Medulla oblongata (tissue), 1 donor: Measurements from ENCODE around the gene SSH2.
"Not testable (repeated sequence)": the region's sequence is repeated elsewhere in the genome, so short reads cannot be mapped to it uniquely, and the experiment has no call there.

Experiments used
- DNase-seq: peaks from one replicate; pipeline ENCODE4 v3.0.0-alpha.2; 2015; ENCODE audit errors: extremely low spot score

SSH2 gene

DNA sequence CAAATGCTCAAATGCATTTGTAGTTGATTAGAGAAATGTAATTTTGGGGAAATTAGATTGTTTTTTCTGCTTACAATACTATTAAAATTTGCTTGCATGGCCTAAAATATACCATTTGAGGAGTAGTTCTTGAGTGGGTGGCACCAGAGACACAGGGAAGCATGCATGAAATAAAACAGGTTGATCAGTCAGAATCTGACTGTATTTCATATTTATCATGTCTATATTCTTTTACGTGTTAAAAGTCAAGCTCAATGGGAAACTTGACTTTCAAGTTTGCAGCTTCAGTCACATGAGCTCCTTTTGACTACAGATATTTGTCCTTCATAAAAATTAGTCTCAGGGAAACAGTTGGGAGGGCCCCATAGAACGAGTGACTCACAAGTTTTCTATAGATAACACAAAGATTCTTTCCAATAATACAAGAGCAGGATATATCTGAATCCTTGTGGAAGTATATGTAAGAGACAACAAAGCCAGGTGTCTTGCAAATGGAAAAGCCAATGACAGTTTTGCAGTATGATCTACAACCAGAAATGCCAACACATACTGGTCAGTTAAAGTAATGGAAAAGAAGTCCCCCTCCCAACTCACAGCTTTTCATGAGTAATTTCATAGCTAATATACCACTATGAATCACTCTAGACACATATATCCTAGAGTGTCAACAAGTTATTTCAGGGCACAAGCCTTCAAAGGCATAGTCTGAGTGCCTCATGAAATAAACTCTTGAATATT, 265.1 kb downstream of the SSH2 start:
- DNase-seq, result no peak

DNA sequence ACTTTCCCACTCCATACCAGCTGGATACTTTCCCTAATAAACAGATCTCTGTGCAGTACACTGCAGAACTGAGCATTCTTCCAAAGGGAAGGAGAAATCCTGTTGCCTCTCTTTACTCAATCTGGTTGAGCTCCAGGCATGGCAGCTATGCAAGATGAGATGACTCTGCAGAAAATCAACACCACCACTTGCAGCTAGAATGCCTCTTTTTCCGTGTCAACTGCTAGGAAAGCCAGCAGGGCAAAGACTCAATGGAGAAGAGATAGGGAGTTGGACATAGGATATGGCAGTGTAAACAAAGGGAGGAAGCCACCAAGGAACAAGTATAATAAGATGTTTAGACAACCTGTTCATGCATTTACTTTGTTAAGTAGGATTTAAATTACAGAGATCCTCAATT, 266.9 kb downstream of the SSH2 start:
- DNase-seq, result peak; percentile 23

DNA sequence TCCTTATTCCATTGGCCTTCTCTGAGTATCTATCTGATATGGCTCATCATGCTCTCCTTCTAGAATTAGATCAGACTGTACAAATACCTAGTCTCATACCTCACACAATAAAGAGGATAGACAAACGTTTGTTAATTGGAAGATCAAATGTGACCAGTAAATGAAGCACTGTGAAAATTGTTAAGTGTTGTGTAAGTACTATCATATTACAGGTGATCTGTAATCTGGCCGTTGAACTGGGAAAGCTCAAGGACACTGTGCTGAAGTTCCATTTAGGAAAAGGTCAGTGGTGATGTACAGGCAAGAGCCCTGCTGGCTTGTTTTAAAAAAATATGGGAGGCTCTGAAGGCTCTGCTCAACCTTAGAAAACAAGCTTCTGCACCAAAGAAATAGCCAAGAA, 268.8 kb downstream of the SSH2 start:
- DNase-seq, result no peak

DNA sequence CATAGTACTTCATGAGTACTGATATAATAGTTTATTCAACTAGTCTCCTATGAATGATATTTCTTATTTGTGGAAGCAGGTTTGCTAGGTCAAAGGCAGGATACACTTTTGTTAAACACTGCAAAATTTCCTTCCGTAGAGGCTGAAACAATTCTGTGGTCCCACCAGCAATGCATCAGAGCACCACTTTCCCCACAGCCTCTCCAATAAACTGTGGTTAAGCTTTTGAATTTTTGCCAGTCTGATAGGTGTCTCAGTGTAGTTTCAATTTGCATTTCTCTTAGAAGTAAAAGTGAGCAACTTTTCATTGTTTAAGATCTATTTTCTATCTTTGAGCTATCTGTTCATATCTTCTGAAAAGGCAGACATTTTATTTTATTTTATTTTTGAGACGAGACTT, 270.9 kb downstream of the SSH2 start:
- no peak for DNase-seq

DNA sequence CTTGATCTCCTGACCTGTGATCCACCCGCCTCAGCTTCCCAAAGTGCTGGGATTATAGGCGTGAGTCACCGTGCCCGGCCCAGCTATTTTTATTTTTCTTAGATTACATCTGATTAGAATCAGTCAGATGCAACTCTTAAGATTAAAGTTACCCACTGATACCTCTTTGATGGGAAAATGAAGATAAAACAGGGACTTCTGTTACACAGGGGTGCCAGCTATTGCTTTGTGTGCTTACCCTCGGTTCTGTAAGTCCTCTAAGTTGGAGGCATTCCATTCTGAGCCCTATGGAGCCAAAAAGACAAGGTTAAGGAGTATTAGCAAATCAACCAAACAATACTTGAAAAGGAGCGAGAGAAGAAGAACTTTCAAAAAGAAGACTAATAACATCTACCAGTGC, 274.7 kb downstream of the SSH2 start:
- no peak for DNase-seq

DNA sequence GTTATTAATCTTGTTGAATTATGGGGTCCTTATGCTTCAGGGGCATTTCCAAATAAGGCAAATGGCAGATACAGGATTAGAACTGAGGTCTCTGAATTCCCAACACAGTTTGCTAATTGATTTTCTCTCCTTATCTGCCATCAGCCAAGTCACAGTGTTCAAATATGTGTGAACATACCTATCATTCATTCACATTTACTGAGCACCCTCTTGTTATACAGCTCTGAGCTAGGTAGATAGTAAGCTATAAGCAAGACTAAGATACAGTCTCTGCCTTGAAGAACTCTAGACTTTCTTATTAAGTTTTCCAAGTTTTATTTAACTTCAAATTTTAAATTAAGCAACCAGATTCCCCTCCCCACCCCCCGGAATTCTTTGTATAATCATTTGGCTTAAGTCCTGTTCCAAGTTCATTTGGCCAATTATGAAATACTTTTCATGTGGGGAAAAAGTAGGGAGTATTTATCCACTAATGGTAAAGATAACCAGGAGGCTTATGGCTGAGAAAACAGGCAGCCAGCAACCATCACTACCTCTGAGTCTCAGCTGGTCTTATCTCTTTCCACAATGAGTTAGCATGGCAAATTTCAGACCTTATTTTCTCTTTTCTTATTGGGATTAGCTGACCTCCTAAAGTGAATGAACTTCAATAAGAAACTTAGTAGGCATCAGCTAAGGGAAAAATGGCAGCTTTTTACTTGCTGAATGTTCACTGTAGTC, 275.9 kb downstream of the SSH2 start:
- DNase-seq, result no peak

DNA sequence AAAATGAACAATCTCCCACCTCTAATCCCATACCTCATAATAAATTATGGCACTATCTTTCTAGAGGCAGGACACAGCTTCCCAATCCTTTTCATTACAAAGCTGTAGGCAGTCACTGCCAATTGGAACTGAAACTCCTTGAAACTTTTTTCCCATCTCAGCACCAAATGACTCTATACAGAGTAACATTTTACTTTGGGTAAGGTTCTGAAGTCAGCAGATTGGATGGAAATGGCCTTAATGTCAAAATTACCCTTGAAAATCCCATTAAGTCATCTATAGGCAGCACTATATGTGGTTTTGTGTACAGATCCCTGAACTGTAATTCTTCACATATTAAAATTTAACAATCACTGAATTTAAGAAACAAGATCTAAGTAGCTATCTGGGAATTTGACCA, 277.1 kb downstream of the SSH2 start:
- no peak for DNase-seq

DNA sequence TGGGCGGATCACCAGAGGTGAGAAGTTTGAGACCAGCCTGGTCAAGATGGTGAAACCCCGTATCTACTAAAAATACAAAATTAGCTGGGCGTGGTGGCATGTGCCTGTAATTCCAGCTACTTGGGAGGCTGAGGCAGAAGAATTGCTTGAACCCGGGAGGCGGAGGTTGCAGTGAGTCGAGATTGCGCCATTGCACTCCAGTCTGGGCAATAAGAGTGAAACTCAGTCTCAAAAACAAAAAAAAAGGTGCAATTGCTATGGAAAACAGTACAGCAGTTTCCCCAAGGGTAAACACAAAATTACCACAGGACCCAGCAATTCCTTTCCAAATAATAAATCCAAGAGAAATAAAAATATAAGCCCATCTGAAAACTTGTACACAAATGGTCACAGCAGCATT, 278.1 kb downstream of the SSH2 start:
- not testable (repeated sequence) for DNase-seq

DNA sequence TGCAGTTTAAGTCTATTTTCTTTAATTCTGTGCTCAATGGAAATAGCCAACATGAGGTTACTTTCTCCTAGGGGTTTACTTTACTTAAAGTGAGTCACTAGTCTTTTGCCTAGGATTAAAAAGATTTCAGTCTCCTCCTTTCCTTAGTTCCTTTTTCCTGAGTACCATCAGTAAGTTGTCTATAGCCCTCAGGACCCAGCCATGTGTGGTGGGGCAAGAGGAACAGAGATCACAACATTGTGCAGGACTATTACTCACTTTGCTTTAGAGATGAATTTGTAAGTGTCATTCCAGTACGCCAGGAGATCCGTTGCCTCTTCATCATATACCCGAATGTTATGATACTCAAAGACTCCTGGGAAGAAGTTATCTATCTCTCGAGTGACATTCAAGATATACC, 279.6 kb downstream of the SSH2 start:
- DNase-seq, result no peak

DNA sequence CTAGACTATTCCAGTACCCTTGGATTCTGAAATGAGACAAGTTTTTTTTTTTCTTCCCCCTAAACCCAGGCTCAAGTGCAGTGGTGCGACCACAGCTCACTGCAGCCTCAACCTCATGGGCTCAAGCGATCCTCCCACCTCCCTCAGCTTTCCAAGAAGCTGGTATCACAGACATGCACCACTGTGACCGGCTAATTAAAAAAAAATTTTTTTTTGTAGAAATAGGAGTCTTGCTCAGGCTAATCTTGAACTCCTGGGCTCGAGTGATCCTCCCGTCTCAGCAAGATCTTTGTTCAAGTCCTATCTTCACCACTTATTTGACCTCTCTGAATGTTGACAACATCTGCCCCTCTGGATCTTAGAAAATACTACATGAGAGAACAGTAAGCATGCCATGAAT, 280.7 kb downstream of the SSH2 start:
- DNase-seq, result no peak

DNA sequence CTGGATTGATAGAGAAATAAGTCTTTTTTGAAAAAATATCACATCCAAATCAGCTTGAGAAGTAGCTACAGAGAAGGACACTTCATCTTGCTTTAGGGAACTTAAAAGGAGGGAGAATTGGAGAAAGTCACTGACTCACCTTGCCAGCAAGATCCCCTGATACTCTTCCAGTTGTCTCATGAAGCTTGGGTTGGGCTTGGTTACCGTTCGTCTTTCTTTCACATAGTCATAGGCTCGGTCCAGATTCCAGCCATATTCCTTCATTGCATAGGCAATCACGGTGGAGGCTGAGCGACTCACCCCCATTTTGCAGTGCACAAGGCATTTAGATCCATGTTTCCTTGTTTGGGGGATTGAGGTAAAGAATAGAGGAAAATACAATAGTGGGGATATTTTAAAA, 282.0 kb downstream of the SSH2 start:
- no peak for DNase-seq

DNA sequence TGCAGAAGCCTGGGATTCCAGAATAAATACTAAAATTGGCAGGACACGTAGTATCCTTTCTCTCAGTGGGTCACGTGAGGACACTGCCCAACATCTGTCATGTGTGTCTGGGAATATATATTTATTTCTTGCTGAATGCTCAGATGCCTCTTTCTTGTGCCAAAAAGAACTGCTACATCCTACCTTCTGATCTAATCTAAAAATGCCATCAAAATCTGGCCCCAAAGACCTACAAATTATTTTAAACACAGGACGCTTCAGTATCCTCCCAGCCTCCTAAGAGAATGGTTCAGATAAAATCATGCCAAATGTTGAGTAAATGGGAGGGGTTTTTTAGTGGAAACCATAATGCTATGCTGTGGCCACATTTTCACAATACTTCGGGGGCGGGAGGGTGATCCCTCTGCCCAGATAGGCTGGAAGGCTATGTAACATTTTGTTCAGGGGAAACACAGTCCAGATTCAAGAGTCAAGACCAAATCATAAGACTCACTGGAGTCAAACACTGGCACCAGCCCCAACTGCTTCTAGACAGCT, 284.4 kb downstream of the SSH2 start:
- DNase-seq, result peak; percentile 52

DNA sequence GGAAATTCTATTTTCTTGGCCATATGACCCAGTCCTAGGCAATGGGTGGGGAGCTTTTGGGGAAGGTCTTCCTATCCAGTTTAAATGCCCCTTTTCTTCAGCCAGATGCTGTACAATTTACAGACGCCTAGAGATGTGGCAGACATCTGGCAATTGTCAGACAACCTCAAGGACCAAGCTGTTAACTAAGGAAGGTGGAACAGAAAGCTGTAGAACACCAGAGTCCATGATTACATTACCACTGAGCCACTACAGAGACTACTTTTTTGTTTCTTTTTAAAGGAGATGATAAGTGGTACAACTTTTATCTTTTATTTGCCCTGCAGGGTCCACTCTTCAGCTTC, 286.2 kb downstream of the SSH2 start:
- DNase-seq, result no peak

DNA sequence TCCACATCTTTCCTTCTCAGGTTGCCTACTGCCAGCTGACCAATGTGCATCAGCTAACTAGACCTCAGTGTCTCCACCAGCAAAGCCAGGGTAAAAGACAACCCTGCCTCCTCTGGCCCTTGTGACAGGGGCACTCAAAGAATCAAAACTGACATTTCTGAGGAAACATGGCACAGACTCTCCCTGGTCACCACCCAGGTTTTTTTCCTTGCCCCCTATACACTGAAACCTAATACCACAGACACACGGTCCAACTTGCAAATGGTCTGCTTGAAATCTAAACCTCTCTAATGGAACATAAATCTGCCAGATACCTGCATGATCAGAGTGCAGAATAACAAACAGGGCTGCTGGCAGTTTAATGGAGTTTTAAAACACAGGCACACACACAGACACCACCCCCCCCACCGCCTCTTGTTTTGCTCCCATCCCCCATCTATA, 287.8 kb downstream of the SSH2 start:
- no peak for DNase-seq

DNA sequence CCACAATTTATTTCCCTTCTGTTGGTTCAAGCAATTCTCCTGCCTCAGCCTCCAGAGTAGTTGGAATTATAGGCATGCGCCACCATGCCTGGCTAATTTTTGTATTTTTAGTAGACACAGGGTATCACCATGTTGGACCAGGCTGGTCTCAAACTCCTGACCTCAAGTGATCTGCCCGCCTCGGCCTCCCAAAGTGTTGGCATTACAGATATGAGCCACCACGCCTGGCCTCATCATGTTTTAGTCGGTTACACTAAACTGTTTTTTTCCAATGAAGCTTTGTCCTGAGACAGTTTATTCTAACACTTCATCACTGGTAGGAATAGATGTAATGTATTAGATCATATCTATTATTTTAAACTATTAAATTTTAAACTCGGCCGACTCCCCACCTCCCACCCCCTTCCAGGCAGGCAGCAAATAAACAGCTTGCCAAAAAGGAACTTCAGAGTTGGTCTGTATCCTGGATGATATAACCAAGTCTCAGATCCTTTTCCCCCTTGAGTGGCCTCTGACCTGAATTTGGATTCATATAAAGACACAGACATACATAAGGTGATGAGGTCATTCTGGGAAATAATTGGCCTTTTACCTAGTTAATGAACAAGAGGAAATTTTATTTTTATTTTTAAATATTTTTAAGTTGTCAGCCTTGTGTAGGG, 288.9 kb downstream of the SSH2 start:
- no peak for DNase-seq

DNA sequence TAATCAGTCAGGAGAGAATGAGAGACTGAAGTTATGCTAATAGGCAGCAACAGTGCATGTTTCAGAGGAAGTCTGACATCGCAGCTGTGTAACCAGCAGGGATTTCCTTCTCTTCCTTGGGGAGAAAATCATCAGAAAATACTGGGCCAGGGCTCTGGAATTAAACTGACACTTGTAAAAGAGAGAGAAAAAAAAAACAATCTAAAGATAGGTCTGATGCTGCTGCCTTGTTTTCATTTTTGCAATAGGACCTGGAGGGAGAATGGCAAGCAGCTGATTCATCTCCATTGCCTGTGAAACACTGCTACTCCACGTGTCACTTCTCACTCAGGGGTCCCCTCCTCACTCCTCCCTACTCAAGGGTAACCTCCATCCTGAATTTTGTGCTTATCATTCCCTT, 289.6 kb downstream of the SSH2 start:
- DNase-seq, result no peak

DNA sequence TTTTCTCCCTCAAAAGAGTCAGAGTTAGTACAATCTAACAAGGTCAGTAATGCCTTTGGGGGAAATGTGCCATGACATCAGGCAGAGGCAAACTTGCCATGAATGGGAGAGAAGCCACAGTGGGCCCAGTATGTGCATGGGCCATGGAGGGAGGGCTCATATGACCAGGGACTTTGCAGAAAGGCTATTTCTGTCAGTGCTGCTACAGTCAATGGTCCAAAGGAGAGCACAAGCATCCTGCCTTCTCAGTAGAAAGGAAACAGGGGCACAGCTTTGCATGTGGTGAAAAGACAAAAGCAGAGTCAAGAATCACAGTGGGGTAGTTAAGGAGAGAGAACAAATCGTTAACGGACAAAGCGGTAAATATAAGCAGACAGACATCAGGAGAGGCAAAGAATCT, 296.1 kb downstream of the SSH2 start:
- no peak for DNase-seq

DNA sequence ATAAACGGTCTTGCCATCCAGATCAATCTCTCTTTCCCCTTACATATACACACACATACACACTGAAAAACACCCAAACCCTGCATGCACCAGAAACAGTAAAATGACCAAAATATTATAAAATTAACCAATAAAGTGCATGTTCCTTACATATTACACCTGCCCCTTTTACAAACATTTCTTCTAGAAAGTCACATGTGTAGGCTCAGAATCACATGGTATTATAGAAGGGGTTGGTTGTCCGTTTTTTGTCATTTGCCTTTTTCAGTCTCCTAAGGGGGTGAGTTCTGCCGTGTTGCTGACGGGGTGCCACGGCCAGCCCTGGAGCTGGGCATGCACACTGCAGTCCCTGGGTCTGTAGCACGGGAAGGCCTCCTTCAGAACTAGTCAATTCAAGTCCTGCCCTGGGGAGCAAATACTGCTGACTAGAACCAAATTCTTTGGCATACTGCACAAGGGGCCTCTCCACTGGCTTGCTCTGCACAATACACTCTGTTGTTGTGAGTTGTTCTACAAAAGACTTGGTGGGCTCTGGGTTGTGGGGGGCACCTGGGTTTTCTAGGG, 299.3 kb downstream of the SSH2 start:
- DNase-seq, result no peak

DNA sequence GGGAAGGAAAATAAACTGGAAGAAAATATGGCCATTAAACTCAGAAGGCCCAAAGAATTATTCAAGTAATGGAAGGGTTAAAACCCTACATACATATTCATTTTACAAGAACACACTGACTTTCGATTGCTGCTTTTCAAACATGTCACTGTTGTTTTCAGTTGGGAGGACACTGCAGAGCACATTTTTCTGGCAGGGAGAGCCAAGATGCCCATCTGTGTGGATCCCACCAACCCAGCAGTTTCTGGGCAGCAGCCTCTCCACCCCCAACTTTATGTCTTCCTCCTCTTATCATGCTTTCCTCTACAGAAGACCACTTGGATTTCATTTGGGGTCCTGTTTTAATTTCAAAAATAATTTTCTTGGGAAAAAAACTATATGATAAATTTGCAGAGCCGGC, 300.2 kb downstream of the SSH2 start:
- DNase-seq, result no peak

DNA sequence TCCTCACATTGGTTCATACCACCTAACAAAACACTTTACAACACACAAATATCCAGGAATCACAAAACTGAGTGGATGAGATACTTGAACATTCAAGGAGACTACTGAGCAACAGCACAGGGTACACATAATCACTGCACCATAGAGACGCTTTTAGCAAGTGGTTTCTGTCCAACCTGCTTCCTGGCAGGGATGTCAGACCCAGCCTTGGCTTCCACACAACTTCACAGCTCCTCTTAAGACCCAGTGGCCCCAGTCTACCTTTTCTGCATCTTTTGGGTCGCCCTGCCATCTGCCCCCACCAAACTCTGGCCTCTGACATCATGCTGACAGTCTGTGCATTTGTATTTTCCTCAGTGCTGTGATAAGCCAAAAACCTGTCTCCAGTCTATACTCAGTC, 301.4 kb downstream of the SSH2 start:
- no peak for DNase-seq

DNA sequence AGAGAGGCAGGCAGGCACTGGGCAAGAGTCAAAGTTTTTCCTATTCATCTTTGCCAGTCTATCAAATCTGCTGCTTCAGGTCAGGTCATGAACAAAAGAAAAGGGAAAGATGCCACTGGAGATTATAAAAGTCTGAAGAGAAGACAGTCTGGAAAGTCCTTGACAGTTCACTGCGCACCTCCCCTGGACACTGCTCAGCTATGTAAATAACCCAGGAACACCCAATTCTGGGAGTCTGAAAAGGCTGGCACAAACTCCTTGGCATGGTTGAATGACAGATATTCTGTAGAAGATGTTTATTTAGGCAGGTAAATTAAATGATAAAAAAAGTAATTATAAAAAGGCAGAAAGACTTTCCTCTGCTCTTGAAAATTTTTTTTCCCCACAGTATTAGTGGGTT, 302.1 kb downstream of the SSH2 start:
- DNase-seq, result no peak

DNA sequence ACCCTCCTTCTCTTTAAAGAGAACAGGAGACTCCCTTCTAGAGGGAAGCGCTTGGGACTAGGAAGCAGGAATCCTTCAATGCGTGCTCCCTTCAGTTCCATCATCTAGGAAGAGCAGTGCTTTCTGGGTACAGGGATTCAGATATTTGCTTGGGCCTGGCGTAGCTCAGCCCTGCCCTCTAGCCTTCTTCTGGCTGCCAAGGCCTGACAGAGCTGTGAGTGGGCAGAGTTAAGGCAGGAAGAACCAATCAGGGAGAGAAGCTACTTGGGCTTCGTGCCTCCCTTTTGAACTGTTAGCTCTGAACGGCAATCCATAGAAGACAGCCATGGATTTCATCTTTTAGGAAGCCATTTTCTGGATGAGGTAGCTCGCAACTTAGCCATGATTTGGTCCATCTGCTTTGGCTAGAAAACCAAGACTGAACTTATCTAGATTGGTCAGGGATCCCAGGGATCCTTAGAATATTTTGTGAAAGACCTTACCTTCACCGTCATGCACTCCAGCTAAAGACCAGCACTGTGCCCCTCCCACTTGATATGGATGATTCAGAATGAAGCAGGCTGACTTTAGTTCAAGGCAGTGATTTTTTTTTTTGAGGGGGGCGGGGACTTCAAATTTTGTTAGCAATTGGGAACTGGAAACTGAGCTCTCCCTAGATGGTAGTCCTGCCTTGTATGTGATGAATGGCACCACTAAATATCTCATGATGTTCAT, 304.8 kb downstream of the SSH2 start:
- DNase-seq, result peak; percentile 73
